Activated effector memory CD4-positive, alpha-beta T cell treated with Interleukin-2 at 50 U/mL for 16 hours (primary cell): Measurements from ENCODE around the gene ANKRD65.
"Not testable (repeated sequence)": the region's sequence is repeated elsewhere in the genome, so short reads cannot be mapped to it uniquely, and the experiment has no call there.

Experiments
- DNase-seq: peaks from one replicate; pipeline ENCODE4 v3.0.0-alpha.2; 2020

ANKRD65 gene

GRCh38 chr1:1393014-1393413 lies 28.1 kb downstream of the ANKRD65 start:
- DNase-seq = no peak

- DNase-seq = no peak
Measured at GRCh38 chr1:1391225-1391624, 29.9 kb downstream of the ANKRD65 start.

- no peak for DNase-seq
Measured at GRCh38 chr1:1390675-1391074, 30.4 kb downstream of the ANKRD65 start.

DNA sequence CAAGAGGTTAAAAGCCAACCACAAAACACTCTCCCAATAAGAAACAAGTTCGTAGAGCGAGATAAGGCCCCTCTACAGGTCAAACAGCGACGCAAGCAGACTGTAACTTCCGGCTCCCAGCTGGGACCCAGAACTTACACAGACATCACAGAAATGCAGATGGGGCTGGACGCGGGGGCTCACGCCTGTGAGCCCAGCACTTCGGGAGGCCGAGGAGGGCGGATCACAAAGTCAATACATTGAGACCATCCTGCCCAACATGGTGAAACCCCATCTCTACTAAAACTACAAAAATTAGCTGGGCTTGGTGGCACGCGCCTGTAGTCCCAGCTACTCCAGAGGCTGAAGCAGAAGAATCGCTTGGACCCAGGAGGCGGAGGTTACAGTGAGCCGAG lies 33.0 kb downstream of the ANKRD65 start:
- DNase-seq = no peak

- DNase-seq = no peak
Measured at GRCh38 chr1:1387098-1388077, 33.7 kb downstream of the ANKRD65 start.

- DNase-seq = no peak
Measured at GRCh38 chr1:1385931-1386330, 35.1 kb downstream of the ANKRD65 start.

DNA sequence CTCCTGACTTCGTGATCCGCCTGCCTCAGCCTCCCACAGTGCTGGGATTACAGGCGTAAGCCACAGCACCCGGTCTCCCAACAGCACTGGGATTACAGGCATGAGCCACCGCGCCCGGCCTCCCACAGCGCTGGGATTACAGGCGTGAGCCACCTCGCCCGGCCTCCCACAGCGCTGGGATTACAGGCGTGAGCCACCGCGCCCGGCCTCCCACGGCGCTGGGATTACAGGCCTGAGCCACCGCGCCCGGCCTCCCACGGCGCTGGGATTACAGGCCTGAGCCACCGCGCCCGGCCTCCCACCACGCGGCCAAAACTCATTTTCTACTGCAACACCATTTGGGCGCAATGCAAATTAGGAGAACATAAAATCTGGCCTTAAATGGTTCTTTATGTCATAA lies 35.7 kb downstream of the ANKRD65 start:
- DNase-seq = not testable (repeated sequence)

DNA sequence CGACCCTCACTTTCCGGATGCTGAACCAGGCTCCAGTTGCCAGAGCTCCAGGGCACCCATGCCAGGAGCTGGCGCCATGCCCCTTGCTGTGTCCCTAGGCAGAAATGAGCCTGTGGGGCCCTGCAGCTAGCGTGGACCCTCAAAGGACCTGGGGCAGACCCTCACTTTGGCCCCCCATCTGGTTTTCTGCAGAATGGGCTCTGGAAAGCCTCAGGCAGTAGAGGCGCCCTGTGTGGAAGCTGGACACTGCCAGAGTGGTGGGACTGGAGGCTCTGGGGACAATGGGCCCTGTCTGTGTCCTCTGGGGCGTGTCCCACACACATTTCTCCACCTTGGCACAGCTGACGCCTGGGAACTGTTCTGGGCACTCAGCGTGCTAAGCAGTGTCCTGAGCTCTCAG lies 39.8 kb downstream of the ANKRD65 start:
- DNase-seq = no peak

- DNase-seq = no peak
Measured at GRCh38 chr1:1380860-1381259, 40.2 kb downstream of the ANKRD65 start.

DNA sequence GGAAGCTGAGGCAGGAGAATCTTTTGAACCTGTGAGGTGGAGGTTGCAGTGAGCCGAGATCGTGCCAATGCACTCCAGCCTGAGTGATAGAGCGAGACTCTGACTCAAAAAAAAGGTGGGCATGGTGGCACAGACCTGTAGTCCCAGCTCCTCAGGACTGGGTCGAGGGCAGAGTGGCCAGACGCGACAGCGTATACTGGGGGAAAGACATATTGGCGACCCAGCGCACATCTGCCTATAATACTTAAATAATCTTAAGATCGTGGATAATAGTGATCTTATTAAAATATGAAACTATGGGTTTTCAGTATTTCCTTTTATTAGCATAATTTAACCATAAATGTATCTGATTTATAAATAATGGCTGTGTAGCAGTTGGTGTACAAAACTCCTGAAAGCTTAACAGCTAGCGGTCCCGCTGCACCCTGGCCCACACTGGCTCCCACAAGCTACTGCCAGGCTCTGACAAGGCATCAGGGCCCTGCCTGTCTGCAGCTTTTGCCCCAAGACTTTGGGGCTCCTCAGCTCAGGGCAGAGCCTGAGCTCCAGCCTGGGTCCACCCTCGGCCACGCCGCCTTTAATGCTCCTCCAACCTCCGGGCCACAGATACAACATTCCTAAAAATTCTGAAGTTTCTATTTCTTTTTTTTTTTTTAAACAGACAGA lies 43.4 kb downstream of the ANKRD65 start:
- no peak for DNase-seq

GRCh38 chr1:1376551-1377226 lies 44.4 kb downstream of the ANKRD65 start:
- DNase-seq = no peak

- peak; percentile 93 for DNase-seq
Measured at GRCh38 chr1:1374929-1375662, 46.0 kb downstream of the ANKRD65 start, which contains the start of gene AURKAIP1. Gene AURKAIP1 (minus strand): TSS chr1:1375207. CDS start chr1:1374756, 451 bp downstream.

GRCh38 chr1:1374589-1374928 lies 46.5 kb downstream of the ANKRD65 start:
- no peak for DNase-seq

DNA sequence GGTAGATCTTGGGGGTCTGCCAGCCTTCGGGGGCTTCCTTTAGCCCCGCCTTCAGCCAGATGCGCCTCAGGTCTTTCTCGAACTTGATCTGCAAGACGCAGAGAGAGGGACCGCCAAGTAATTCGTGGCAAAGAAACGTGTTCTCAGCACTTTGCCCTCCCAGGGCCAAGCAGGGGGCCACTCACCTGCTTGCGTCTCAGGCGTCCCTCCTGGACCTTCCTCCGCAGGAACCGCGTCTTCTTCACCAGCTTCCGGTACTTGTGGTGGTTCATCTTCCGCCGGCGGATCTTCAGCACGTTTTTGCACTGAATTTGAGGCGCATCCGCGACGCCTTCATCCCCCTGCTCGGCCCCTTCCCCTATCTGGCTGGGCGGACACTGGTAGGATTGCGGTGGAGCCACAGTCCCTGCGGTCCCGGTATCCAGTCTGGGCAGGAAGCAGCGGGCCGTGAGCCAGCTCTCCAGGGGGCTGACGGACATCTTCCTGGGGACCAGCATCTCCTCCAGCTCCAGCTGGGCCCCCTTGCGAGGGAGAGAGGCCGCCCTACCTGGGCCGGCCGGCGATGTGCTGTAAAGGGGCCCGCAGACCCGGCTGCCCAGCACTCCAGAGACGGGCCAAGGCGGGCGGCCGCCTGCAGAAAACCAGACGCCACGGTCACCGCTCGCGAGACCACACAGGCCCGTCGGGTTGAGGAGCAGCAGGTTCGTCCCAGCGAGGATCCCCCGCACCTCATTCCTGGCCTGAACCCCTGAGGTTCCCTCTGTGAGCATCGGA lies 47.1 kb downstream of the ANKRD65 start:
- no peak for DNase-seq

DNA sequence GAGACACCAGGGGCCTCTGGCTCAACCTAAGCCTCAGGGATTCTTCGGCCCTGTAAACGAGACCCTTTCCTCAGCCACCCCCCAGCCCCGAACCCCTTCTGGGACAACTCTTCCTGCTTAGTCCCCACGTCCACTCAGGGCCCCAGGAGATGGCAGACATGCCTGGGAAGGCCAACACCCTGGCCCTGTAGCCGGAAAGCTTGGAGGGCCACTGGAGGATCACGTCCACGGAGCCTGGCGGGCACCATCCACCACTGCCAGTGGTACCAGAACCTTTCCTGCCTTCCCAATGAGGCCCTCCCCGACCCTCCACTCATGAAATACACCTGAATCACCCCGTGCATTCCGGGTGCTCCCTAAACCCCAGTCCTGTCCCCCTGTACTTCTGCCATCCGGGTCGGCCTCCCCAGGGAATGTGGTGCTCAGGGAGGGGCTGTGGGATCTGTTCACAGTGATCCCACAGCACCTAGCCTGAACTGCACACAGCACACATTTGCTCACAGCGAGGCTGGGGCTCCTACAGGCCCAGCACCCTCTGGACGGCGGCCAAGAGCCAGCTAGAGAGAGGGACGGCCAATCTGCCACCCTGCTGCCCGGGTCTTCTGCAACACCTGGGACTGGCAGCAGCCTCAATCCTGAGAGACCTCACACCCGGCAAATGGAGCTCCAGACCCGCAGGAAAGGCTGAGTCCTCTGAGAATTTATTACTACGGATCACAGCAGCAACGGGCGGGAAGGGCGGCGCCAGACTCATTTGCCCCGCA lies 47.8 kb downstream of the ANKRD65 start:
- no peak for DNase-seq

DNA sequence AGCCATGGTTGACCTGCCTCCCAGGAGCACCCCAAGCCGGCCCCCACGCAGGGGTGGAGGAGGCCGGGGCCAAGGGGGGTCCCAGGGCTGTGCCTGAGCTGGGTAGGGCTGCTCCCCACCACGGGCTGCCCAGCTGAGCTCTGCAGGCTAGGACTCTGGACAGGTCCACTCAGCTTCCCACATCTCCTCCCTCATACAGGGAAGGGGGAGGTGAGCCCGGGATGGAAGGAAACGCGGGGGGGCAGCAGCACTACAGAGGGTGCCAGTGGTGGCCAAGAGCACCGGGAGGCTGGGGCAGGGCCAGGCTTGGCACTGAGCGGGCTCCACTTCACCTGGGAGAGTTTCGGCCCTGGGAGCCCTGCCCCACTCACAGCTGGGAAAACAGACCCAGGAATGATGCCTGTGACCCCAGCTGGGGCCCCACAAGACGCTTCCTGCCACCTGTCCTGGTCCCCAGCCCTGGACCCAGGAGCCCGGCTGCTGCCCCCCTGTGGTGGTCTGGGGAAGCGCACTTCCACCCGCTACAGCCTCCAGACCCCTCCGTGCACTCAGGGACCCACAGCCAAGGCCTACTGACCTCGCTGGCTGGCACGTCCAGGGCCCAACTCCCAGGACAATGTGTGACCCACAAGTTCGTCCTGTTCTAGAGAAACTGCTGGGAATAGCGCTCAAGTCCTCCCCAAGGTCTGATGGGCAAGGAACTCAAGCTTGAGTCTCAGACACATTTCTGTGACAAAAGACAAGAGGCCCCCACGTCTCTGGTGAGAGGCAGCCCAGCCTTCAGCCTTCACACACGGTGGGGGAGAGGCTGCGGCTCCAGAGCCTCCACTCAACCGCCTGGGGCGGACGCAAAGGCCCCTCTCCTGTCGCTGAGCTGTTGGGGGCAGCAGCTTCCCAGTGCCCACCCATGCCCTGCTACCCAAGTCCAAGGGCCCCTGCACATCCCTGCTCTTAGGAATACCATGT lies 49.0 kb downstream of the ANKRD65 start:
- DNase-seq = peak; percentile 68

- peak; percentile 46 for DNase-seq
Measured at GRCh38 chr1:1371364-1371745, 49.7 kb downstream of the ANKRD65 start.

GRCh38 chr1:1370771-1371300 lies 50.2 kb downstream of the ANKRD65 start:
- no peak for DNase-seq

- DNase-seq = not testable (repeated sequence)
Measured at GRCh38 chr1:1370094-1370493, 51.0 kb downstream of the ANKRD65 start.
